HG03571 (cell line): Measurements from ENCODE around the gene ASCL5.

Experiments used
- ATAC-seq: cut with Tn5 transposase; IDR thresholded peaks from one replicate; pipeline ENCODE4 v1.9.1; 2021; ENCODE audit not compliant: unreplicated experiment

The ASCL5 gene

GRCh38 chr1:201153474-201154388 lies 26.7 kb upstream of the ASCL5 start:
- ATAC-seq = peak; percentile 61

- ATAC-seq = no peak
Observed at GRCh38 chr1:201149400-201149799, 22.4 kb upstream of the ASCL5 start.

GRCh38 chr1:201147396-201148015 lies 20.5 kb upstream of the ASCL5 start:
- ATAC-seq = no peak

GRCh38 chr1:201146626-201147390 lies 19.8 kb upstream of the ASCL5 start:
- ATAC-seq = no peak

- no peak for ATAC-seq
Observed at GRCh38 chr1:201145816-201146215, 18.8 kb upstream of the ASCL5 start.

GRCh38 chr1:201145132-201145531 lies 18.1 kb upstream of the ASCL5 start:
- no peak for ATAC-seq

GRCh38 chr1:201144701-201145100 lies 17.7 kb upstream of the ASCL5 start:
- no peak for ATAC-seq

- ATAC-seq = no peak
Observed at GRCh38 chr1:201143726-201144635, 17.0 kb upstream of the ASCL5 start.

GRCh38 chr1:201142849-201143725 lies 16.1 kb upstream of the ASCL5 start:
- ATAC-seq = no peak

GRCh38 chr1:201142011-201142848 lies 15.2 kb upstream of the ASCL5 start:
- ATAC-seq = no peak

GRCh38 chr1:201141418-201141817 lies 14.4 kb upstream of the ASCL5 start:
- ATAC-seq = no peak

- ATAC-seq = no peak
Observed at GRCh38 chr1:201140941-201141260, 13.9 kb upstream of the ASCL5 start.

- ATAC-seq = no peak
Observed at GRCh38 chr1:201140235-201140940, 13.4 kb upstream of the ASCL5 start.

- no peak for ATAC-seq
Observed at GRCh38 chr1:201139756-201140155, 12.8 kb upstream of the ASCL5 start.

GRCh38 chr1:201139306-201139705 lies 12.3 kb upstream of the ASCL5 start:
- no peak for ATAC-seq

- ATAC-seq = no peak
Observed at GRCh38 chr1:201138311-201138840, 11.4 kb upstream of the ASCL5 start.

- no peak for ATAC-seq
Observed at GRCh38 chr1:201137579-201138310, 10.8 kb upstream of the ASCL5 start.
